ENCODE results near the gene OLFM2.
"Not testable (repeated sequence)": the region's sequence is repeated elsewhere in the genome, so short reads cannot be mapped to it uniquely, and the experiment has no call there.

OLFM2 gene

GRCh38 chr19:9857920-9858746 lies 78.2 kb downstream of the OLFM2 start:
- DNase-seq: no peak

DNA sequence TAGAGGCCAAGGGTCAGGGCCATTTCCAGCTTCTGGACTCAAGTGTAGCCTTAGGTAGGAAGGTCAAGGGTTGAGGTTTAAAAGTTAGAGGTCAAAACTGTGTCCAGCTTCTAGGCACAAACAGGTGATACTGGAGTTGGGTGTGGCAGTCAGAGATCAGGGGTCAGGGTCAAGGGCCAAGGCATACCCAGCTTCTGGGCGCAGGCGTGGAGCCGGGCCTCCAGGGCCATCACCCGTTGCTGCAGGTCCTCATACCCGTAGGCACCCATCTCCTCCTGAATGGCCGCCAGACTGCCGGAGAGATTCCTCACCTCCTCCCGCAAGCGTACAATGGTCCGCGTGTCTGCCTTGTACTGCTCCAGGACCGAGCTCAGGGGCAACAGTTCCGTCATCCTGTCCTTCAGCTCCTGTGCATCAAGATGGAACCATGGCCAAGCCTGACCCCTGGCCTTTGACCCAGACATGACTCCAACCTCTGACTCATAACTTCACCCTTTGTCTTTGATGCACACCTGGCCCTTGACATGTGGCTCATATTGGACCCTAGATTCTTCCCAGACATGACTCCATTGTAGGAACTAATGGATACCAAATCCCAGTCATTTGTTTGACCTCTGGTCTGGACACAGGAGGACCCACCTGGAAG lies 79.1 kb downstream of the OLFM2 start:
- no peak for DNase-seq

DNA sequence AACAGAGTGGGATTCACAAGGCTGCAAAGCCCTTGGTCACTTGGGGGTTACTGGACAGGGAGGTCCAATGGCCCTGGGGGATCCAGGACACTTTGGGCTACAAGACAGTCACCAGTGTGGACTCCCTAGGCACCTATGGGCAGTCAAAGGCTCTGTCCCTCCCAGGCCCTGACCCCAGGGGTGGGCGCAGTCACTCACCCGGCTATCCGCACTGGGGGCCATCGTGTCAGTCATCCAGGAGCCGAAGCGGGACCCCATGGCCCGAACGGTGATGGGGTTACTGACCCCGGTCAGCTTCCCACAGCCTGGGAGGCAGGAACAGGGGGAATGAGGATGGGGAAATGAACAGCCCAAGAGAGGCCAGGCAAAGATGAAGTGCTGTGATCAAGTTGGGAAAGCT lies 79.7 kb downstream of the OLFM2 start:
- no peak for DNase-seq

DNA sequence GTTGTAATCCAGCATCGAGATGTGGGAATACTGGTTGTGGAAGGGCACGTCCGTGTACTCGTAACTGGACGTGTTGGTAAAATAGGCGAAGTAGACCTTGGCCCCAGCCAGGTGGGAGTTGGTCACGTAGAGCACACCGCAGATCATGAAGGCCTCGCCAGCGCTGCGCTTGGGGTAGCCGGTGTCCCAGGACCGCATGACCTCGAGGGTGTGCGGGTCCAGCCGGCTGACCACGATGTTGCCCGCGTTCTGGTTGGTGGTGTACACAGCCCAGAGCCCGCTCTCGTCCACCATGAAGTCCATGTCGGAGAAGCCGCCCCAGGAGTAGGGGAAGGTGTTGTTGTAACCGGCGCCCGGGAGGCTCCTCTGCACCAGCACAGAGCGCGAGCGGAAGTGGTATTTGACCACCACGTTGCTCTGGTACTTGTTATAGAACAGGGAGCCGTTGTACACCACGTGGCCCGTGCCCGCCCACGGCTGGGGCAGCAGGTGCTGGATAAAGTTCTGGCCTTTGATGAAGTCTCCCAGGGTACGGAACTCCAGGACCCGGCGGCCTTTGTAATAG lies 82.0 kb downstream of the OLFM2 start:
- no peak for DNase-seq

- peak; percentile 31 for DNase-seq
These were observed 85.9 kb downstream of the OLFM2 start for GRCh38 chr19:9850235-9850959.

- DNase-seq: no peak
These were observed 86.5 kb downstream of the OLFM2 start for GRCh38 chr19:9849791-9850190.

DNA sequence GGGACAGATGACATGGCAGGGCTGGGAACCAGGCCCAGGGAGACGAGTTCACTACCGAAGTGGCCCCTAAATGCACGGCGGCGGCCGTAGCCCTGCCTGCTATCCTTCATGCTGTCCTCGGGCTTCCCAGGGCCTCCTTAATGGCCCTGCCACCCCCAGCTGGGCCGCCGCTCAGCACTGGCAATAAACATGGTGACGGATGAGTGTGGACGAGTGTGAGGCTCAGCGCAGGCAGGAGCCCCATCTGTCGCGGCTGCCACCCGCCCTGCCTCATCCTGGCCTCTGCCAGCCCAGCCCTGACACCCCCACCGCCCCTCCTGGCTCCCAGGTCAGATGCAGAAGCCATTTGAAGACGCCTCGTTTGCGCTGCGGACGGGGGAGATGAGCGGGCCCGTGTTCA lies 87.6 kb downstream of the OLFM2 start:
- DNase-seq: no peak

DNA sequence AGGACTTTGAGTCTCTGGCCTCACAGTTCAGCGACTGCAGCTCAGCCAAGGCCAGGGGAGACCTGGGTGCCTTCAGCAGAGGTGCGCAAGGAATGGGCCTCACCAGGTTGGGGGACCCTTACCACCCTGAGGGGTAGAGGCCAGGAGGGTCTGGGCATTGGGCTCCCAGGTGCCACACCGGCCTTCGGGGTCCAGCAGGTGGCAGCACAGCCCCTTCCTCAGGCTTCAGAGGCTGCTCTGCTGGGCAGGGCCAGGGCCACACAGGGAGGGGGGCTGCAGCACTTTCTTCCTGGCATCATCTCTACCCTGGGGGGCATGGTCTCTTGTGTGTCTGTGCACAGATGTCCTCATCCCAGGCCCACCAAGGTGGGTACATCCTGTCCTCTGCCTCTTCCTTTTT lies 88.3 kb downstream of the OLFM2 start:
- DNase-seq: no peak

DNA sequence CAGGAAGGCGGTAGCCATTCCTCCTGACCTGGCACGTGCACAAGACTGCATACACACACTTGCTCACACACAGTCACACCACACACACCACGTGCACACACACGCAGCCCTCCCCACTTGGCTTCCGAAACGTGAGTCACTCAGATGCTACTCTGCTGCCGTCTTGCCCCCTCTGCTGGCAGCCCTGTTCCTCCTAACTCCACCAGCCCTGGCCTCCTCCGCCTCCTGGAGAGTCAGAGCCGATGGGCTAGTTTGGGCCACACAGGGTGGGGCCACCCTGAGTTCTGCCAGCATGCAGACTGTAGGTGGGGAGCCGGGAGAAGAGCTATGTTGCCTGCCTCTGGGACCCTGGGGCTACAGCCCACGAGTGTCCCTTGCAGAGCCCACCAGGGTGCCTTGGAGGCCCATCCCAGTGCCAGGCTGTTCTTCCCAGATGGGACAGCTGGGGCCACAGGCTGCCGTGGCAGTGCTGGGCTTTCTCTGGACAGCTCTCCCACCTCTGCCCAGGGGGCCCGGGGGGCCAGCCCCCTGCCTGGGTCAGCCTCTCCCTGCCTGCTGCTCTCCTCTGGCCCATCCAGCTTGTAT lies 89.1 kb downstream of the OLFM2 start:
- DNase-seq: no peak

GRCh38 chr19:9843626-9844273 lies 92.6 kb downstream of the OLFM2 start:
- not testable (repeated sequence) for DNase-seq

GRCh38 chr19:9842834-9843625 lies 93.3 kb downstream of the OLFM2 start:
- no peak for DNase-seq

DNA sequence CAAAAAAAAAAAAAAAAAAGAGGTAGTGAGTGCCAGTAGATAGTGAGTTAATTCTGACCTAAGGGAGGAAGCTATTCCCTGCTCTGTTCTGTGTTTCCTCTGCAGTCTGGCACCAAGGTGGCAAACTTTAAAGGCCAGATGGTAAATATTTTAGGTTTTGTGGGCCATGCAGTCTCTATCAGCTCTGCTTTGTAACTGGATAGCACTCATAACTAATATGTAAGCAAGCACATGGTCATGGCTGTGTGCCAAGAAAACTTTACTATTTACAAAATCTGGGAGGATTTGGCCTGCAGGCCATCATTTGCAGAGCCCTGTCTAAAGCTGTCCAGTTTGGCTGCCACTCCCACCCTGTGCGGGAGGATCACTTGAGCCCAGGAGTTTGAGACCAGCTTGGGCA lies 96.9 kb downstream of the OLFM2 start:
- DNase-seq: no peak

DNA sequence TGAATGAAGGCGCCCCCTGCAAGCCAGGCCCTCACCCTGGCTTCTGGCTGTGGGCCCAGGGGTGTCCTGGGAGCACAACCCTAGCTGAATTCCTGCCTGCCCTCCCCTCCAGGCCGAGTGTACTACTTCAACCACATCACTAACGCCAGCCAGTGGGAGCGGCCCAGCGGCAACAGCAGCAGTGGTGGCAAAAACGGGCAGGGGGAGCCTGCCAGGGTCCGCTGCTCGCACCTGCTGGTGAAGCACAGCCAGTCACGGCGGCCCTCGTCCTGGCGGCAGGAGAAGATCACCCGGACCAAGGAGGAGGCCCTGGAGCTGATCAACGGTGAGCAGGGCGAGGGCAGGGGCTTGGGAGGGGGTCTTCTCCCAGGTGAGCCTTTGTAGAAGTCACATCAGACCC lies 98.0 kb downstream of the OLFM2 start:
- no peak for DNase-seq

GRCh38 chr19:9836021-9836420 lies 100.3 kb downstream of the OLFM2 start:
- no peak for DNase-seq

DNA sequence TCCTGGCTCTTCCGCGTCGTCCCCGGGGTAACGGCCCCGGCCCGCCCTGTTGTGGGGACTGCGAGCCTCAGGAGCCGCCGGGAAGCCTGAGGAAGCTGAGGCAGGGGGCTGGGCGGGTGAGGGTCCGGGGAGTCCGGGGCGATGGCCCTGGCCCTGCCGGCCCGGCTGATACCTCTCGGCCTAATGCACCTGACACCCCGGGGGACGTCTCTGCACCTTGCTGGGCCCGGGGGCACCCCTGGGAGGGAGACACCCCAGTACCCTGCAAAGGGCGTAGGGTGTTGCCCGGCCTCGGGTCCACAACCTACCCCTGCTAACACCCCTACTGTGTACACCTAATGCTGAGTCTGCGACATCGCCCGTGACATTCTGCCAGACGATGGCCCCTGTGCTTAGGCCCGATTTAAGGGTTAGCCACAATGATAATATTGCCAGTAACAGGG lies 100.8 kb downstream of the OLFM2 start:
- DNase-seq: no peak

DNA sequence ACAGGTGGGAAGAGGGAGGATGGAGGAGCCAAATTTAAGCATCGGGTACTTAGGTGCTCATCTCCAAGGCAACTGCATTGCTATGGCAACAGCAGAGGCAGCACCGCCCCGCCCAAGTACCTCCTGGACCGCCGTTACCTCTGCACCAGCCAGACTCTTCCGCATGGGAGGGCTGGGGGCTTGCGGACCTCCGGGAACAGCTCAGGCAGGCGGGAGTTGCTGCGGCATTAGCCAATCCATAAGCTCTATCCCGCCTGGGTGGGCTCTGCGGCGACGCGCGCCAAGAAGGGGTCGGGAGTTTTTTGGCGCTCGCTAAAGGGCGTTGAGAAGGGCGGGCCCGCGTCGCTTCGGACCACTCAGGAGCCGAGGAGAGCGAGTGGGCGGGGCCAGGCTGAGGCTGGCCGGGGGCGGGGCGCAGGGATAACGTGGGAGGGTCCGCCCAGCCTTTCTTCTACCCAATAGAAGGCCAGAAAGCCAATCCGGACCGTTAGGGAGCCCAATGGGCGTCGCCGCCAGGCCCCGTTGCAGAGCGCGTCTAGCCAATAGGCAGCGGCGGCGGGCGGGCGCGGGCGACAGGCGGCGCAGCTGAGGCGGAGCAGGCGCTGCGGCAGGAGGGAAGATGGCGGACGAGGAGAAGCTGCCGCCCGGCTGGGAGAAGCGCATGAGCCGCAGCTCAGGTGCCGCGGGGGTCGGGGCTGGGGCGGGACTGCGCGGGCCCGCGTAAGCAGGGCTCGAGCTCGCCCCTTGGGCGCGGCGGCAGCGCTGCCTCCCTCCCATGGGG lies 101.4 kb downstream of the OLFM2 start, which contains the start of gene PIN1:
Gene PIN1 (plus strand): TSS at position 593 of the 781 bp plus-strand sequence. CDS start 27 bp downstream, at position 620.
- DNase-seq: peak; percentile 97

GRCh38 chr19:9834307-9834725 lies 102.0 kb downstream of the OLFM2 start:
- DNase-seq: no peak

GRCh38 chr19:9828551-9829063 lies 107.7 kb downstream of the OLFM2 start:
- DNase-seq: no peak

- peak; percentile 72 for DNase-seq
These were observed 108.8 kb downstream of the OLFM2 start, which contains the start of gene UBL5 for GRCh38 chr19:9827289-9828238. TSS of gene UBL5 (plus strand) at chr19:9827918. CDS start at chr19:9828338, 420 bp downstream.
